Pancreas (tissue), 10 donors: ENCODE data around the gene RIPPLY3. TPM values are rescaled to one million over a fixed set of nuclear protein-coding genes. Genes with fewer than 3 reads are reported as not detected.

Source experiments
- ATAC-seq, 4 donors: fragments of 200-7000 bp; cut with Tn5 transposase; one replicate each; pipeline versions ENCODE4 v1.8.0 to v1.9.1; 2020; ENCODE audit warnings: mild to moderate bottlenecking in 4 of 4, moderate library complexity in 4 of 4
- DNase-seq, 6 donors: peaks; one replicate each; pipeline ENCODE4 v3.0.0-alpha.2; 2020
- FAIRE-seq: peaks from 2 replicates; lab custom pipeline; 2012; peaks lifted over from hg19 to GRCh38; lab: Jason Lieb, UNC
- H3K27ac ChIP-seq, 4 donors: fragments of 200-600 bp; sonication (generic); 1 replicate in 3 of 4; 2 replicates in 1 of 4; pipeline versions ENCODE4 v1.5.0 to v1.8.0; 2020
- H3K27me3 ChIP-seq, 4 donors: fragments of 200-600 bp; one replicate each; pipeline ENCODE4 v1.8.0; 2021
- H3K36me3 ChIP-seq, 3 donors: fragments of 200-600 bp; sonication (generic) in 1 of 3; one replicate each; pipeline versions ENCODE4 v1.5.0 to v1.8.0; 2020 to 2021
- H3K4me1 ChIP-seq, 3 donors: fragments of 200-600 bp; one replicate each; pipeline ENCODE4 v1.8.0; 2021
- H3K4me3 ChIP-seq, 4 donors: fragments of 200-600 bp; sonication (generic) in 2 of 4; one replicate each; pipeline versions ENCODE4 v1.5.0 to v1.8.0; 2020 to 2021
- H3K9me3 ChIP-seq, 4 donors: fragments of 200-600 bp; one replicate each; pipeline ENCODE4 v1.8.0; 2021
- WGBS, 2 donors: extraction: QIAGEN DNeasy Blood & Tissue Kit; methylation state at CpG; one replicate each; pipeline ENCODE4 v1.1.7; 2013; 5-methylcytosine and 5-hydroxymethylcytosine counted together
- intact Hi-C, 3 donors: fragments of 100-400 bp; cut with DNase I; formaldehyde crosslinking; loops; one replicate each; pipeline versions ENCODE4 v1.11.1 to v1.14.2; 2022
- polyA plus RNA-seq, 2 donors: library from polyadenylated mRNA; stranded (reverse); fragments of 200-250 nt; gene quantifications; one replicate each; pipeline ENCODE4 v1.2.3, GENCODE V29; 2013
- total RNA-seq, 6 donors: library from RNA; stranded (reverse); fragmentation: NEBNext Ultra II Directional in 4 of 6; extraction: Animal tissue kit (Norgen Biotek cat#: 25700) in 4 of 6; gene quantifications; one replicate each; pipeline versions ENCODE4 v1.2.1 to v1.2.4, GENCODE V29; 2021 to 2023
- TF ChIP-seq, protein P1 (sequence below), 4 donors: fragments of 200-600 bp; sonication (generic) in 3 of 4; IDR thresholded peaks; one replicate each; pipeline versions ENCODE4 v1.5.0 to v1.8.0; 2021; ENCODE audit warnings: antibody characterized with exemption in 4 of 4
- donor health status: healthy with polysubstance abuse.
- donor health status: DM: no; HTN: no; CAD: no; lungs with moderate emphysema.
- donor health status: DM: no; HTN: no; CAD: no.
- donor health status: control.
- donor health status: control.
- donor health status: Bipolar disorder and iron deficiency.
- donor health status: DM: yes; HTN: yes; CAD: no.
- donor health status: DM: no; HTN: no; CAD: no.
- donor health status: DM: no; HTN: no; CAD: no.
- donor health status: DM: yes; HTN: yes; CAD: no.

Gene RIPPLY3
- total and polyA plus RNA-seq, 8 donors = 0.09 to 0.26 (median 0.11) TPM; not detected in 5

DNA sequence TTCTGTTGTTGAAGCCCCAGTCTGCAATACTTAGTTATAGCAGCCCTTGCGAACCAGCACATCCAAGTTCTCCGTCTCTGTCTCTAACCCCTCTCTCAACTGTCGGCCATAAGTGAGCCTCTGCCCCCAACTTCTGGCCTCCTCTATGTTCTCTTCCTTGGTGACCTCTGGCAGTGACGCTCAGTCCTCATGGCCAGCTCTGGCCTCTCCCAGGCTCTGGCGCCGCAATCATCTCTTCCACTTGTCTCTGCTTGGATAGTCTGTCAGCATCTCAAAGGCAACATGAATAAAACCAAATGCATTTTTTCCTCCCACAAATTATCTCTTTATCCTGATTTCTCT, 31.7 kb upstream of the RIPPLY3 start:
- FAIRE-seq (no peak), DNase-seq (no peak), ATAC-seq (no peak)
- WGBS, 2 donors = 92 to 94% methylated on average over 6 of the region's 6 CpGs
- H3K9me3 ChIP-seq = no peaks in the 10 kb centered on the region
- H3K27ac ChIP-seq = no peak overlapping the region
- H3K27me3 ChIP-seq = no peaks in the 10 kb centered on the region
- no peak overlapping the region for H3K4me3 ChIP-seq
- no peaks in the 10 kb centered on the region for H3K36me3 ChIP-seq
- TF ChIP-seq, protein P1, sequence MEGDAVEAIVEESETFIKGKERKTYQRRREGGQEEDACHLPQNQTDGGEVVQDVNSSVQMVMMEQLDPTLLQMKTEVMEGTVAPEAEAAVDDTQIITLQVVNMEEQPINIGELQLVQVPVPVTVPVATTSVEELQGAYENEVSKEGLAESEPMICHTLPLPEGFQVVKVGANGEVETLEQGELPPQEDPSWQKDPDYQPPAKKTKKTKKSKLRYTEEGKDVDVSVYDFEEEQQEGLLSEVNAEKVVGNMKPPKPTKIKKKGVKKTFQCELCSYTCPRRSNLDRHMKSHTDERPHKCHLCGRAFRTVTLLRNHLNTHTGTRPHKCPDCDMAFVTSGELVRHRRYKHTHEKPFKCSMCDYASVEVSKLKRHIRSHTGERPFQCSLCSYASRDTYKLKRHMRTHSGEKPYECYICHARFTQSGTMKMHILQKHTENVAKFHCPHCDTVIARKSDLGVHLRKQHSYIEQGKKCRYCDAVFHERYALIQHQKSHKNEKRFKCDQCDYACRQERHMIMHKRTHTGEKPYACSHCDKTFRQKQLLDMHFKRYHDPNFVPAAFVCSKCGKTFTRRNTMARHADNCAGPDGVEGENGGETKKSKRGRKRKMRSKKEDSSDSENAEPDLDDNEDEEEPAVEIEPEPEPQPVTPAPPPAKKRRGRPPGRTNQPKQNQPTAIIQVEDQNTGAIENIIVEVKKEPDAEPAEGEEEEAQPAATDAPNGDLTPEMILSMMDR (IDR thresholded peaks at IDR 0.05) = no peak
- intact Hi-C loops = no loop called here
- H3K4me1 ChIP-seq = peaks cover 0 to 12% (median 10%) of the 10 kb centered on the region in 3 donors

DNA sequence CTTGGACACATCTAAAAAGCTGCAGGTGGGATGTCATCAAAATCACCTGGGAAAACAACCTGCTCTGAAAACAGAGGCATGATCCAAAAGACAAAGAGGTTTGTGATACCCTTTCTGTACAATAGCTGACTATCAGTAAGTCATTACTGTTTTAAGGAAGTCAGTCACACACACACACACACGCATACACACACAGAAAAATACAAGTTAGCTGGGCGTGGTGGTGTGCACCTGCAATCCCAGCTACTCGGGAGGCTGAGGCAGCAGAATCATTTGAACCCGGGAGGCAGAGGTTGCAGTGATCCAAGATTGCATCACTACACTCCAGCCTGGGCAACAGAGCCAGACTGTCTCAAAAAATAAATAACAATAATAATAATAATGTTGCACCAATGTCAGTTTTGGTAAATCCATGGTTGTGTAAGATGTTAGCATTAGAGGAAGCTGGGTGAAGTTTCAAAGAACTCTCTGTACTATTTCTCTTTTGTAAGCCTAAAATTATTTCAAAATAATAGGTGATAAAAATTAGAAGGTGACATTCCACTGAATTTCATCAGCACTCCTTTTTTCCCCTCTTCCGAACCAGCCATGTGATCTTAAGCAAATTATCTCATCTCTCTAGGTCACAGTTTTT, 30.2 kb upstream of the RIPPLY3 start:
- Histone ChIP-seq H3K9me3 (no peaks in the 10 kb centered on the region), H3K36me3 (no peaks in the 10 kb centered on the region), H3K4me3 (no peak overlapping the region), H3K27me3 (no peaks in the 10 kb centered on the region), H3K4me1 (peaks cover 0 to 12% (median 10%) of the 10 kb centered on the region in 3 donors), H3K27ac (no peak overlapping the region)
- intact Hi-C loops = no loop called here
- WGBS, 2 donors = 71 to 75% methylated on average over 5 of the region's 5 CpGs
- FAIRE-seq (no peak), DNase-seq (no peak), ATAC-seq (no peak)
- TF ChIP-seq, protein P1 (IDR thresholded peaks at IDR 0.05) = no peak

DNA sequence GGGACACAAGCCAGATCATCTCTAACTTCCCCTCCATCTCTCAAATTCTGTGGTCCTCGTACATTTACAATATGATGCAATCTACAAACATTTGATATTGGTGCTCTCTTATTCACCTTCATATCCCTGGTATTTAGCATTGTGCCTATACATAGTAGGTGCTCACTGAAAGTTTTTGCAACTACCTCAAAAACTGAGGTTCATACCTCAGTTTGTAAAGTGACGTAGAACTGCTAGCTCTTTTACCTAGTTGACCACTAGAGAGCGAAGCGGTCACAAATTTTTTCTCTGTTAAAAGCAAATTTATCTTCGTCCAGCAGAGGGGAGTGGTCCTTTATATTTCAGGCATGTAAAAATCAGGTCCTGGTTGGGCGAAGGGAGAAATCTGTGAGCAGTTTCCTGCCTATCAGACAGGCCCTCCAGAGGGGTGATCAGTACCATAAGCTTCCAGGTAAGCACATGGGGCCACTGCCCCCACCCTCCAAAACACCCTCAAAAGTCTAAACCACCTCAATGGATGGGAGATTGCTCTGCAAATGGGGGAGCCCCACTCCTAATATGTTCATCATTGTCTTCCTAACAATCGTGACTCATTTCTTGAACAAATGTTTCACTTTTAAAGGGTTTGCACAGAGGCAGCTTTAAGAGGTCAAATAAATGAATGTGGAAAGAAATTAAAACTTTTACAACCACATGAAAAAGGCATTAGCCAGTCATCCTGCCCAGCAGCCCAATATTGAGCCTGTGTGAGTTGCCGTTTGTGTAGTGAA, 29.4 kb upstream of the RIPPLY3 start:
- FAIRE-seq = no peak
- peak in 3 of 6 donors; percentile 25 to 60 (median 35) for DNase-seq
- ATAC-seq = peak; percentile 69 to 82 (median 77)
- H3K4me1 ChIP-seq = peaks cover 0 to 12% (median 10%) of the 10 kb centered on the region in 3 donors
- WGBS, 2 donors = 25 to 26% methylated on average over 8 of the region's 8 CpGs
- no peaks in the 10 kb centered on the region for H3K36me3 ChIP-seq
- no peaks in the 10 kb centered on the region for H3K27me3 ChIP-seq
- no peaks in the 10 kb centered on the region for H3K9me3 ChIP-seq
- H3K27ac ChIP-seq = no peak overlapping the region
- intact Hi-C loops = no loop called here
- TF ChIP-seq, protein P1 (IDR thresholded peaks at IDR 0.05) = peak; percentile 33 to 59 (median 40)
- no peak overlapping the region for H3K4me3 ChIP-seq

- Histone ChIP-seq H3K27me3 (no peaks in the 10 kb centered on the region), H3K27ac (peak overlapping the region; percentile 33 to 72 (median 64)), H3K36me3 (no peaks in the 10 kb centered on the region), H3K9me3 (no peaks in the 10 kb centered on the region), H3K4me1 (peaks cover 0 to 12% (median 10%) of the 10 kb centered on the region in 3 donors), H3K4me3 (peak overlapping the region; percentile 20 to 57 (median 36))
- 2 to 3% methylated on average over 53 of the region's 53 CpGs for WGBS, 2 donors
- intact Hi-C loops = no loop called here
- ATAC-seq = peak; percentile 73 to 86 (median 86)
- no peak for FAIRE-seq
- peak; percentile 47 to 87 (median 64) for DNase-seq
- TF ChIP-seq, protein P1 (IDR thresholded peaks at IDR 0.05) = no peak
Observed at GRCh38 chr21:36980280-36981048, 26.0 kb upstream of the RIPPLY3 start.
